HG02973 (cell line): ENCODE results near the gene NCAM1.

Experiments used
- ATAC-seq: cut with Tn5 transposase; IDR thresholded peaks from one replicate; pipeline ENCODE4 v1.9.1; 2021; ENCODE audit warnings: moderate library complexity; ENCODE audit not compliant: unreplicated experiment

The NCAM1 gene

GRCh38 chr11:113193016-113193415 is 231.8 kb downstream of the NCAM1 start:
- no peak for ATAC-seq

GRCh38 chr11:113193946-113194345 is 232.7 kb downstream of the NCAM1 start:
- ATAC-seq, result no peak

- ATAC-seq, result no peak
Observed at GRCh38 chr11:113195728-113196127, 234.5 kb downstream of the NCAM1 start.

GRCh38 chr11:113197446-113197845 is 236.2 kb downstream of the NCAM1 start:
- ATAC-seq, result no peak

GRCh38 chr11:113198972-113199661 is 237.9 kb downstream of the NCAM1 start:
- no peak for ATAC-seq

- no peak for ATAC-seq
Observed at GRCh38 chr11:113199866-113200265, 238.6 kb downstream of the NCAM1 start.

GRCh38 chr11:113201054-113201818 is 240.0 kb downstream of the NCAM1 start:
- no peak for ATAC-seq

GRCh38 chr11:113202431-113202830 is 241.2 kb downstream of the NCAM1 start:
- ATAC-seq, result no peak

GRCh38 chr11:113203141-113203753 is 242.0 kb downstream of the NCAM1 start:
- ATAC-seq, result no peak

GRCh38 chr11:113204280-113204679 is 243.1 kb downstream of the NCAM1 start:
- ATAC-seq, result no peak

GRCh38 chr11:113213549-113213948 is 252.3 kb downstream of the NCAM1 start:
- no peak for ATAC-seq

- no peak for ATAC-seq
Observed at GRCh38 chr11:113222241-113222640, 261.0 kb downstream of the NCAM1 start.

GRCh38 chr11:113234888-113235287 is 273.7 kb downstream of the NCAM1 start:
- ATAC-seq, result no peak

- no peak for ATAC-seq
Observed at GRCh38 chr11:113237261-113237660, 276.0 kb downstream of the NCAM1 start.

GRCh38 chr11:113238721-113239120 is 277.5 kb downstream of the NCAM1 start:
- no peak for ATAC-seq

GRCh38 chr11:113240389-113240788 is 279.2 kb downstream of the NCAM1 start:
- no peak for ATAC-seq

GRCh38 chr11:113240790-113241635 is 279.8 kb downstream of the NCAM1 start:
- ATAC-seq, result no peak

GRCh38 chr11:113241636-113242054 is 280.4 kb downstream of the NCAM1 start:
- ATAC-seq, result no peak

GRCh38 chr11:113242060-113242459 is 280.8 kb downstream of the NCAM1 start:
- no peak for ATAC-seq

GRCh38 chr11:113242767-113243397 is 281.7 kb downstream of the NCAM1 start:
- ATAC-seq, result no peak

- ATAC-seq, result no peak
Observed at GRCh38 chr11:113243696-113244095, 282.5 kb downstream of the NCAM1 start.
